ENCODE results near the gene TMC5. TPM values are rescaled to one million over a fixed set of nuclear protein-coding genes. Genes with fewer than 3 reads are reported as not detected.

TMC5 gene
- total RNA-seq, 1 experiment from 2014 or later = 3.5 TPM

GRCh38 chr16:19479302-19479721, 61.6 kb downstream of the TMC5 start:
- Histone ChIP-seq H3K27ac (ENCODE audit: low read depth, low read length, poor library complexity, severe bottlenecking) (no peak overlapping the region), H3K9me3 (ENCODE audit: low read depth, low read length, poor library complexity, severe bottlenecking) (no peaks in the 10 kb centered on the region), H3K36me3 (ENCODE audit: insufficient read depth, low read length, poor library complexity, severe bottlenecking) (no peaks in the 10 kb centered on the region), H3K27me3 (replicated peaks; ENCODE audit: insufficient read depth, low read depth, low read length, poor library complexity) (no peaks in the 10 kb centered on the region), H3K4me1 (ENCODE audit: insufficient read depth, low read length, poor library complexity, severe bottlenecking) (no peaks in the 10 kb centered on the region), H3K4me3 (ENCODE audit: low read depth, low read length, poor library complexity, severe bottlenecking) (no peak overlapping the region)
- POLR2A ChIA-PET (ENCODE audit: low non-redundant PET) = no interaction called here
- intact Hi-C loops (cut with micrococcal nuclease; ENCODE audit: unreplicated experiment) = no loop called here
- no TSS peak for BruUV-seq (replicated peaks)
- no peak for TF ChIP-seq EZH2 (IDR thresholded peaks at IDR 0.05; ENCODE audit: borderline replicate concordance, low read depth, low read length, poor library complexity, severe bottlenecking)
- TF ChIP-seq, protein P1, sequence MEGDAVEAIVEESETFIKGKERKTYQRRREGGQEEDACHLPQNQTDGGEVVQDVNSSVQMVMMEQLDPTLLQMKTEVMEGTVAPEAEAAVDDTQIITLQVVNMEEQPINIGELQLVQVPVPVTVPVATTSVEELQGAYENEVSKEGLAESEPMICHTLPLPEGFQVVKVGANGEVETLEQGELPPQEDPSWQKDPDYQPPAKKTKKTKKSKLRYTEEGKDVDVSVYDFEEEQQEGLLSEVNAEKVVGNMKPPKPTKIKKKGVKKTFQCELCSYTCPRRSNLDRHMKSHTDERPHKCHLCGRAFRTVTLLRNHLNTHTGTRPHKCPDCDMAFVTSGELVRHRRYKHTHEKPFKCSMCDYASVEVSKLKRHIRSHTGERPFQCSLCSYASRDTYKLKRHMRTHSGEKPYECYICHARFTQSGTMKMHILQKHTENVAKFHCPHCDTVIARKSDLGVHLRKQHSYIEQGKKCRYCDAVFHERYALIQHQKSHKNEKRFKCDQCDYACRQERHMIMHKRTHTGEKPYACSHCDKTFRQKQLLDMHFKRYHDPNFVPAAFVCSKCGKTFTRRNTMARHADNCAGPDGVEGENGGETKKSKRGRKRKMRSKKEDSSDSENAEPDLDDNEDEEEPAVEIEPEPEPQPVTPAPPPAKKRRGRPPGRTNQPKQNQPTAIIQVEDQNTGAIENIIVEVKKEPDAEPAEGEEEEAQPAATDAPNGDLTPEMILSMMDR (conservative IDR thresholded peaks at IDR 0.05; ENCODE audit: low read depth, low read length) = no peak
- CTCF ChIA-PET = no interaction called here
- DNase-seq (ENCODE audit: low spot score) = no peak

DNA sequence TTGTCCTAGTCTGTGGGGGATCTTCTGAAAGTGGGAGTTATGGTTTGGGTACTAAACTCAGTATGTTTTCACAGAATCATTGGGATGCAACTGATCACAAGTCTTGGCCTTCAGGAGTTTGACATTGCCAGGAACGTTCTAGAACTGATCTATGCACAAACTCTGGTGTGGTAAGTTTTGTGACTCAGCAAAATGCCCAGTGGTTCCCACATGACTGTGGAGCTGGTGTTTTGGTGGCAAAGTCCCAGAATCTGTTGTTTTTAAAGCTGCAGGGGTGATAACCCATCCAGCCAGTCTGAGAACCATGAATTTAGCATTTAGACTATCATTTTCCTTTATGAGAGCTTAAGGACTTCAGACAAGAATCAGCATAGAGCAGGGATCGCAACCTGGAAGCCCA, 63.6 kb downstream of the TMC5 start:
- no peak overlapping the region for H3K4me3 ChIP-seq (ENCODE audit: low read depth, low read length, poor library complexity, severe bottlenecking)
- ChIA-PET POLR2A (ENCODE audit: low non-redundant PET) (no interaction called here), CTCF (no interaction called here)
- no peak for DNase-seq (ENCODE audit: low spot score)
- TF ChIP-seq, protein P1 (conservative IDR thresholded peaks at IDR 0.05; ENCODE audit: low read depth, low read length) = no peak
- no peak for TF ChIP-seq EZH2 (IDR thresholded peaks at IDR 0.05; ENCODE audit: borderline replicate concordance, low read depth, low read length, poor library complexity, severe bottlenecking)
- no peaks in the 10 kb centered on the region for H3K36me3 ChIP-seq (ENCODE audit: insufficient read depth, low read length, poor library complexity, severe bottlenecking)
- intact Hi-C loops (cut with micrococcal nuclease; ENCODE audit: unreplicated experiment) = no loop called here
- no peaks in the 10 kb centered on the region for H3K27me3 ChIP-seq (replicated peaks; ENCODE audit: insufficient read depth, low read depth, low read length, poor library complexity)
- no peaks in the 10 kb centered on the region for H3K9me3 ChIP-seq (ENCODE audit: low read depth, low read length, poor library complexity, severe bottlenecking)
- H3K4me1 ChIP-seq (ENCODE audit: insufficient read depth, low read length, poor library complexity, severe bottlenecking) = no peaks in the 10 kb centered on the region
- no TSS peak for BruUV-seq (replicated peaks)
- H3K27ac ChIP-seq (ENCODE audit: low read depth, low read length, poor library complexity, severe bottlenecking) = no peak overlapping the region

- no peak for DNase-seq (ENCODE audit: low spot score)
- H3K27ac ChIP-seq (ENCODE audit: low read depth, low read length, poor library complexity, severe bottlenecking) = no peak overlapping the region
- H3K36me3 ChIP-seq (ENCODE audit: insufficient read depth, low read length, poor library complexity, severe bottlenecking) = no peaks in the 10 kb centered on the region
- no peak overlapping the region for H3K4me3 ChIP-seq (ENCODE audit: low read depth, low read length, poor library complexity, severe bottlenecking)
- BruUV-seq (replicated peaks) = no TSS peak
- H3K9me3 ChIP-seq (ENCODE audit: low read depth, low read length, poor library complexity, severe bottlenecking) = no peaks in the 10 kb centered on the region
- intact Hi-C loops (cut with micrococcal nuclease; ENCODE audit: unreplicated experiment) = no loop called here
- H3K4me1 ChIP-seq (ENCODE audit: insufficient read depth, low read length, poor library complexity, severe bottlenecking) = no peaks in the 10 kb centered on the region
- CTCF ChIA-PET = no interaction called here
- no peaks in the 10 kb centered on the region for H3K27me3 ChIP-seq (replicated peaks; ENCODE audit: insufficient read depth, low read depth, low read length, poor library complexity)
- TF ChIP-seq, protein P1 (conservative IDR thresholded peaks at IDR 0.05; ENCODE audit: low read depth, low read length) = no peak
- TF ChIP-seq EZH2 (IDR thresholded peaks at IDR 0.05; ENCODE audit: borderline replicate concordance, low read depth, low read length, poor library complexity, severe bottlenecking) = no peak
- POLR2A ChIA-PET (ENCODE audit: low non-redundant PET) = no interaction called here
Observed at GRCh38 chr16:19481769-19482168, 64.1 kb downstream of the TMC5 start.

All from A673 (cell line).